Measurements from ENCODE around the gene FAM241A.
"Not testable (repeated sequence)": the region's sequence is repeated elsewhere in the genome, so short reads cannot be mapped to it uniquely, and the experiment has no call there.

The FAM241A gene

GRCh38 chr4:112109360-112110058, 35.7 kb upstream of the FAM241A start:
- in situ Hi-C loops (cut with MboI; ENCODE audit: low pct_unique_long_range_greater_than_20kb, low sequenced_read_pairs, unreplicated experiment): loop anchor here (10.0 kb wide), 1 partner anchor 415 kb away; no protein-coding TSS in a partner anchor
- DNase-seq (ENCODE audit: low spot score): peak; percentile 17
- TF ChIP-seq, protein P1, sequence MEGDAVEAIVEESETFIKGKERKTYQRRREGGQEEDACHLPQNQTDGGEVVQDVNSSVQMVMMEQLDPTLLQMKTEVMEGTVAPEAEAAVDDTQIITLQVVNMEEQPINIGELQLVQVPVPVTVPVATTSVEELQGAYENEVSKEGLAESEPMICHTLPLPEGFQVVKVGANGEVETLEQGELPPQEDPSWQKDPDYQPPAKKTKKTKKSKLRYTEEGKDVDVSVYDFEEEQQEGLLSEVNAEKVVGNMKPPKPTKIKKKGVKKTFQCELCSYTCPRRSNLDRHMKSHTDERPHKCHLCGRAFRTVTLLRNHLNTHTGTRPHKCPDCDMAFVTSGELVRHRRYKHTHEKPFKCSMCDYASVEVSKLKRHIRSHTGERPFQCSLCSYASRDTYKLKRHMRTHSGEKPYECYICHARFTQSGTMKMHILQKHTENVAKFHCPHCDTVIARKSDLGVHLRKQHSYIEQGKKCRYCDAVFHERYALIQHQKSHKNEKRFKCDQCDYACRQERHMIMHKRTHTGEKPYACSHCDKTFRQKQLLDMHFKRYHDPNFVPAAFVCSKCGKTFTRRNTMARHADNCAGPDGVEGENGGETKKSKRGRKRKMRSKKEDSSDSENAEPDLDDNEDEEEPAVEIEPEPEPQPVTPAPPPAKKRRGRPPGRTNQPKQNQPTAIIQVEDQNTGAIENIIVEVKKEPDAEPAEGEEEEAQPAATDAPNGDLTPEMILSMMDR (IDR thresholded peaks at IDR 0.05; ENCODE audit: extremely low read depth, insufficient read depth, missing control alignments): peak; percentile 12

DNA sequence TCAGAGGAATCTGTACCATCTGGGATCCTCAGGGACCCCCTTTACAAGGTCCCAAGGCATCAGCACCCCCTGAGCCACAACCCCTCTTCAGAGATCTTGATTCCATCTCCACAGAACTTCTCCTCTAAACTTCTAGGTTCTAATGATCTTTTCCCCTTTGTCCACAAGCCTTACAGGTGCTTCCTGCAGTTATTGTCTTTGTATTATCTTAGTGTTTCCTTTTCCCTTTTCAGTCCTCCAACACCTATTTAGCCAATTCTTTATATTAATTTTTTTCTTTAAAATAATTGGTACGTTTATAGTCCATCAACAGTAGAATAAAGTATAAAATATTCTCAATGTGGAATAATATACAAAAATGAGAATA, 35.2 kb upstream of the FAM241A start:
- TF ChIP-seq, protein P1 (IDR thresholded peaks at IDR 0.05; ENCODE audit: extremely low read depth, insufficient read depth, missing control alignments): no peak
- in situ Hi-C loops (cut with MboI; ENCODE audit: low pct_unique_long_range_greater_than_20kb, low sequenced_read_pairs, unreplicated experiment): no loop called here
- no peak for DNase-seq (ENCODE audit: low spot score)

GRCh38 chr4:112111306-112111705, 33.9 kb upstream of the FAM241A start:
- no peak for DNase-seq (ENCODE audit: low spot score)
- in situ Hi-C loops (cut with MboI; ENCODE audit: low pct_unique_long_range_greater_than_20kb, low sequenced_read_pairs, unreplicated experiment): no loop called here
- TF ChIP-seq, protein P1 (IDR thresholded peaks at IDR 0.05; ENCODE audit: extremely low read depth, insufficient read depth, missing control alignments): no peak

DNA sequence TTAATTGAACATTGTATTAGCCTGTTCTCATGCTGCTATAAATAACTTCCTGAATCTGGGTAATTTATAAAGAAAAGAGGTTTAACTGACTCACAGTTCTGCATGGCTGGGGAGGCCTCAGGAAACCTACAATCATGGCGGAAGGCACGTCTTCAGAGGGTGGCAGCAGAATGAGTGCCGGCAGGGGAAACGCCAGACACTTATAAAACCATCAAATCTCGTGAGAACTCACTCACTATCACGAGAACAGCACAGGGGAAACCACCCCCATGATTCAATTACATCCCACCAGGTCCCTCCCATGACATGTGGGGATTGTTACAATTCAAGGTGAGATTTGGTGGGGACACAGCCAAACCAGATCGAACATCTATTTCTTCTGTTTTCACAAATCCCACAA, 33.2 kb upstream of the FAM241A start:
- in situ Hi-C loops (cut with MboI; ENCODE audit: low pct_unique_long_range_greater_than_20kb, low sequenced_read_pairs, unreplicated experiment); DNase-seq (ENCODE audit: low spot score): not testable (repeated sequence)

GRCh38 chr4:112112590-112113170, 32.6 kb upstream of the FAM241A start:
- in situ Hi-C loops (cut with MboI; ENCODE audit: low pct_unique_long_range_greater_than_20kb, low sequenced_read_pairs, unreplicated experiment): no loop called here
- no peak for DNase-seq (ENCODE audit: low spot score)
- TF ChIP-seq, protein P1 (IDR thresholded peaks at IDR 0.05; ENCODE audit: extremely low read depth, insufficient read depth, missing control alignments): no peak

DNA sequence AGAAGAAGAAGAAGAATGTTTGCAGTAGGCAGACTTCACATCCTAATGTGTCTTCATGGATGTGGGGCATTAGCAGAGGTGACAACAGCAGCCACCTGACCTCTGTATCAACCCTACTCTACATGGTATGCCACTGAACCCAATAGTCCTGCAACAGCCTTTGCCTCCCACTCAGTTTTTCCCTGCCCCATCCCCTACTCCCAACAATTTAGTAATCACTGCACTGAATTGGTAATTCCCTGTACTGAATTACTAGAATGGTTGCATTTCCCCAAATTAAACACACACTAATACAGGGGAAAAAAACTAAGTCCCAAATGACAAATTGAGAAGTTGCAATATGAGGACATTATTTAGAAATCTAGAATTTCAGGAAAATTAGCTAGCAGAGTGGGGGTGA, 31.4 kb upstream of the FAM241A start:
- in situ Hi-C loops (cut with MboI; ENCODE audit: low pct_unique_long_range_greater_than_20kb, low sequenced_read_pairs, unreplicated experiment): no loop called here
- TF ChIP-seq, protein P1 (IDR thresholded peaks at IDR 0.05; ENCODE audit: extremely low read depth, insufficient read depth, missing control alignments): no peak
- DNase-seq (ENCODE audit: low spot score): no peak

DNA sequence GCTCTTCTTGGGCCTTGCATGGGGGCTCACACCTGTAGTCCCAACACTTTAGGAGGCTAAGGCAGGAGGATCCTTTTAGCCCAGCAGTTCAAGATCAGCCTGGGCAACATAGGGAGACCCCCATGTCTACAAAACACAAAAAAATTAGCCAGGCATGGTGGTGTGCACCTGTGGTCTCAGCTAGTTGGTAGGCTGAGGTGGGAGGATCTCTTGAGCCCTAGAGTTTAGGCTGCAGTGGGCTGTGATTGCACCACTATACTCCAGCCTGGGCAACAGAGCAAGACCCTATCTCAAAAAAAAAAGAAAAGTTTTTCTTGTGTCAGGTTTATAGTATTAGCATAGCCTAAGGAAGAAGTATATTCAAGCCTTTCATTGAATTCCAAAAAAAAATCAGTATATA, 30.8 kb upstream of the FAM241A start:
- TF ChIP-seq, protein P1 (IDR thresholded peaks at IDR 0.05; ENCODE audit: extremely low read depth, insufficient read depth, missing control alignments): no peak
- DNase-seq (ENCODE audit: low spot score): no peak
- in situ Hi-C loops (cut with MboI; ENCODE audit: low pct_unique_long_range_greater_than_20kb, low sequenced_read_pairs, unreplicated experiment): no loop called here

All from GM13977 (cell line).